HFFc6 (cell line): Measurements from ENCODE around the gene ARHGAP21. TPM values are rescaled to one million over a fixed set of nuclear protein-coding genes. Genes with fewer than 3 reads are reported as not detected.
A peak's percentile ranks its signal among the peaks of the same experiment; 100 is the strongest.

Experiments used
- DNase-seq: peaks from one replicate; pipeline ENCODE4 v3.0.0-alpha.2; 2018
- H3K27ac Mint-ChIP-seq: 2 replicates; pipeline ENCODE4 v1.8.0; 2020; ENCODE audit warnings: mild to moderate bottlenecking, mixed read lengths
- H3K27me3 Mint-ChIP-seq: 2 replicates; pipeline ENCODE4 v1.8.0; 2021; ENCODE audit warnings: mild to moderate bottlenecking, moderate library complexity, mixed read lengths; ENCODE audit not compliant: insufficient read depth
- H3K36me3 Mint-ChIP-seq: 2 replicates; pipeline ENCODE4 v1.8.0; 2021; ENCODE audit warnings: low read depth, mixed read lengths
- H3K4me1 Mint-ChIP-seq: 2 replicates; pipeline ENCODE4 v1.8.0; 2020; ENCODE audit warnings: low read depth, mixed read lengths
- H3K4me3 Mint-ChIP-seq: 2 replicates; pipeline ENCODE4 v1.8.0; 2020; ENCODE audit warnings: mild to moderate bottlenecking, moderate library complexity, mixed read lengths
- H3K9me3 Mint-ChIP-seq: 2 replicates; pipeline ENCODE4 v1.8.0; 2020; ENCODE audit warnings: mild to moderate bottlenecking, mixed read lengths
- CTCF ChIP-seq: fragments of 200-600 bp; sonication (generic); IDR thresholded peaks from 2 replicates; pipeline ENCODE4 v1.5.0; 2021; ENCODE audit warnings: antibody characterized with exemption, mild to moderate bottlenecking
- total RNA-seq, 6 experiments: library from RNA; stranded (reverse); fragmentation: NEBNext Ultra II Directional; extraction: Animal tissue kit (Norgen Biotek cat#: 25700); gene quantifications; 2 replicates in 1 of 6; 3 replicates in 5 of 6; pipeline ENCODE4 v1.2.3, GENCODE V29; 2021

Gene ARHGAP21
- total RNA-seq, 6 experiments from 2014 or later: 71.4 to 94.1 (median 82.1) TPM

GRCh38 chr10:24706479-24707118, 17.1 kb downstream of the ARHGAP21 start:
- peaks cover 35% of the 10 kb centered on the region for H3K4me1 Mint-ChIP-seq
- TF ChIP-seq CTCF: no peak
- H3K36me3 Mint-ChIP-seq: peaks cover 3% of the 10 kb centered on the region; the same call in 1 of the 2 replicates
- no peak overlapping the region for H3K27ac Mint-ChIP-seq
- no peak overlapping the region; the same call in 1 of the 2 replicates for H3K4me3 Mint-ChIP-seq
- DNase-seq: peak; percentile 91
- H3K27me3 Mint-ChIP-seq: no peaks in the 10 kb centered on the region
- H3K9me3 Mint-ChIP-seq: no peaks in the 10 kb centered on the region

DNA sequence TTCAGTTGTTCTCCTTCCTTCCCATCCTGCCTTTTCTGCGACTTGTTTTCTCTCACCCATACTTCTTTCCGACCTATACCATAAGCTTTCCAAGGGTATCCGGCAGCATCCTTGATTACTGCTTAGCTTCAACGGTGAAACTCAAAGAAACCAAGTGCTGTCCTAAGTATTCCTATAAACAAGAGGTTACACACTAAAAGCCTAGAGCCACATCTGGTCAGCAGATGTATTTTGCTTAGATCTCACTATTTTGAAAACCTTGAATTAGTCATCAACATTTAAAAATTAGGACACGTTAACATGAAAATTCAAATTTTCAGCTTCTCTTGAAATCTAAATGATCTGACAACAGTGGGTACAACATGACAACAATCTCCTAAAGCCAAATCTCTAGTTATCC, 20.0 kb downstream of the ARHGAP21 start:
- H3K27ac Mint-ChIP-seq: peak overlapping the region; percentile 78
- TF ChIP-seq CTCF: no peak

DNA sequence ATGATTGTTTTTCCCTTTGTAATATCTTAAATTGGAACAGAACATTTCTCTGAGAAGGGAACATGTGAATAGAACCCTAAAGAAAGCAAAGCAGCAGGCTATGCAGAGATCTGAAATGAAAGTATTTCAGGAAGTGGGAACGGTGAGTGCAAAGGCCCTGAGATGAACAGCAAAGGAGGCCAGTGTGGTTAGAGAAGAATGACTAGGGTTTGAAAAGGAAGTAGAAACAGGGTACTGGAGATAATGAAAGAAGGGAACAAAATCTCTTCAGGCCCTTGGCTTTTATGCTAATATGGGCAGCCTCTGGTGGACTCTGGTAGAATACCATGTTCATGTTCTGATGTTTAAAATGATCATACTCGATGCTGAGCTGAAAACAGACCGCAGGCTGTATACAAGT, 22.2 kb downstream of the ARHGAP21 start:
- no peak for TF ChIP-seq CTCF
- peak overlapping the region; percentile 36 for H3K27ac Mint-ChIP-seq
- DNase-seq: no peak
- no peaks in the 10 kb centered on the region for H3K9me3 Mint-ChIP-seq
- H3K4me3 Mint-ChIP-seq: no peak overlapping the region
- H3K36me3 Mint-ChIP-seq: peaks cover 6% of the 10 kb centered on the region; the same call in 1 of the 2 replicates
- no peaks in the 10 kb centered on the region for H3K27me3 Mint-ChIP-seq
- H3K4me1 Mint-ChIP-seq: peaks cover 67% of the 10 kb centered on the region

More for the DNA sequence above, 20.0 kb downstream of the ARHGAP21 start:
- H3K4me3 Mint-ChIP-seq: peak overlapping the region; percentile 55
- peak; percentile 65 for DNase-seq
- H3K27me3 Mint-ChIP-seq: no peaks in the 10 kb centered on the region
- no peaks in the 10 kb centered on the region for H3K9me3 Mint-ChIP-seq
- H3K4me1 Mint-ChIP-seq: peaks cover 50% of the 10 kb centered on the region
- H3K36me3 Mint-ChIP-seq: peaks cover 6% of the 10 kb centered on the region; the same call in 1 of the 2 replicates

- H3K4me1 Mint-ChIP-seq: peaks cover 70% of the 10 kb centered on the region
- H3K4me3 Mint-ChIP-seq: no peak overlapping the region
- no peak for DNase-seq
- H3K9me3 Mint-ChIP-seq: no peaks in the 10 kb centered on the region
- H3K36me3 Mint-ChIP-seq: peaks cover 6% of the 10 kb centered on the region; the same call in 1 of the 2 replicates
- no peak for TF ChIP-seq CTCF
- no peak overlapping the region for H3K27ac Mint-ChIP-seq
- no peaks in the 10 kb centered on the region for H3K27me3 Mint-ChIP-seq
Measured at GRCh38 chr10:24700948-24701347, 22.7 kb downstream of the ARHGAP21 start.

- no peak for TF ChIP-seq CTCF
- no peak overlapping the region for H3K27ac Mint-ChIP-seq
Measured at GRCh38 chr10:24698270-24698669, 25.4 kb downstream of the ARHGAP21 start.

More at GRCh38 chr10:24698270-24698669, 25.4 kb downstream of the ARHGAP21 start:
- Mint-ChIP-seq H3K27me3 (no peaks in the 10 kb centered on the region), H3K9me3 (no peaks in the 10 kb centered on the region), H3K36me3 (peaks cover 11% of the 10 kb centered on the region; the same call in 1 of the 2 replicates), H3K4me1 (peaks cover 65% of the 10 kb centered on the region), H3K4me3 (no peak overlapping the region)
- DNase-seq: no peak
